ENCODE results near the gene EFCAB8.
"Not testable (repeated sequence)": the region's sequence is repeated elsewhere in the genome, so short reads cannot be mapped to it uniquely, and the experiment has no call there.

The EFCAB8 gene

GRCh38 chr20:32973077-32973717, 114.5 kb downstream of the EFCAB8 start:
- peak in 1 of 5 donors; percentile 13 for DNase-seq

- not testable (repeated sequence) for DNase-seq
These were observed 115.7 kb downstream of the EFCAB8 start for GRCh38 chr20:32974204-32975064.

GRCh38 chr20:32975121-32975520, 116.4 kb downstream of the EFCAB8 start:
- DNase-seq = not testable (repeated sequence)

GRCh38 chr20:32975698-32976674, 117.3 kb downstream of the EFCAB8 start:
- no peak for DNase-seq

GRCh38 chr20:32976746-32977145, 118.0 kb downstream of the EFCAB8 start:
- peak in 1 of 5 donors; percentile 37 for DNase-seq

- no peak for DNase-seq
These were observed 118.7 kb downstream of the EFCAB8 start for GRCh38 chr20:32977281-32978008.

- DNase-seq = no peak
These were observed 119.2 kb downstream of the EFCAB8 start for GRCh38 chr20:32978009-32978335.

- no peak for DNase-seq
These were observed 120.7 kb downstream of the EFCAB8 start for GRCh38 chr20:32979201-32979998.

GRCh38 chr20:32980131-32980941, 121.6 kb downstream of the EFCAB8 start:
- no peak for DNase-seq

GRCh38 chr20:32980990-32981389, 122.3 kb downstream of the EFCAB8 start:
- DNase-seq = no peak

- DNase-seq = no peak
These were observed 124.1 kb downstream of the EFCAB8 start for GRCh38 chr20:32982617-32983458.

GRCh38 chr20:32983459-32984112, 124.9 kb downstream of the EFCAB8 start:
- no peak for DNase-seq

GRCh38 chr20:32984196-32984595, 125.5 kb downstream of the EFCAB8 start:
- no peak for DNase-seq

GRCh38 chr20:32984631-32985354, 126.1 kb downstream of the EFCAB8 start:
- no peak for DNase-seq

- DNase-seq = no peak
These were observed 126.9 kb downstream of the EFCAB8 start for GRCh38 chr20:32985596-32985995.

- no peak for DNase-seq
These were observed 127.7 kb downstream of the EFCAB8 start for GRCh38 chr20:32986331-32986966.

- no peak for DNase-seq
These were observed 128.5 kb downstream of the EFCAB8 start for GRCh38 chr20:32987044-32987825.

Measured in T-helper 1 cell (primary cell).